Heart right ventricle (tissue), 16 donors: Measurements from ENCODE around the gene PHF19. TPM values are rescaled to one million over a fixed set of nuclear protein-coding genes. Genes with fewer than 3 reads are reported as not detected.
A peak's percentile ranks its signal among the peaks of the same experiment; 100 is the strongest.

ENCODE experiments used
- ATAC-seq, 8 donors: fragments of 200-7000 bp; cut with Tn5 transposase; one replicate each; pipeline ENCODE4 v1.9.1; 2020; ENCODE audit warnings: mild to moderate bottlenecking in 8 of 8, moderate library complexity in 8 of 8, moderate number of reproducible peaks in 1 of 8
- DNase-seq, 2 donors: peaks; one replicate each; pipeline ENCODE4 v3.0.0-alpha.2; 2020
- H3K27ac ChIP-seq, 10 donors: fragments of 200-600 bp; sonication (generic) in 2 of 10; one replicate each; pipeline versions ENCODE4 v1.5.0 to v1.8.0; 2020 to 2022; ENCODE audit warnings: mild to moderate bottlenecking in 3 of 10
- H3K27me3 ChIP-seq, 7 donors: fragments of 200-600 bp; one replicate each; pipeline ENCODE4 v1.8.0; 2021 to 2022; ENCODE audit warnings: mild to moderate bottlenecking in 2 of 7
- H3K36me3 ChIP-seq, 9 donors: fragments of 200-600 bp; sonication (generic) in 1 of 9; one replicate each; pipeline versions ENCODE4 v1.5.0 to v1.8.0; 2020 to 2022; ENCODE audit warnings: mild to moderate bottlenecking in 2 of 9
- H3K4me1 ChIP-seq, 9 donors: fragments of 200-600 bp; sonication (generic) in 1 of 9; one replicate each; pipeline versions ENCODE4 v1.5.0 to v1.8.0; 2020 to 2022; ENCODE audit warnings: mild to moderate bottlenecking in 4 of 9
- H3K4me3 ChIP-seq, 10 donors: fragments of 200-600 bp; sonication (generic) in 2 of 10; one replicate each; pipeline versions ENCODE4 v1.5.0 to v1.8.0; 2020 to 2022; ENCODE audit warnings: mild to moderate bottlenecking in 7 of 10, moderate library complexity in 2 of 10
- H3K9me3 ChIP-seq, 11 donors: fragments of 200-600 bp in 10 of 11; sonication (generic) in 2 of 11; one replicate each; pipeline versions ENCODE4 v1.5.0 to v1.8.0; 2013 to 2022; ENCODE audit warnings: mild to moderate bottlenecking in 2 of 11, control low read depth in 1 of 11, moderate library complexity in 1 of 11
- WGBS, 2 donors: extraction: QIAGEN DNeasy Blood & Tissue Kit; methylation state at CpG; one replicate each; pipeline ENCODE4 v1.1.7; 2013; ENCODE audit warnings: inconsistent platforms in 1 of 2; 5-methylcytosine and 5-hydroxymethylcytosine counted together
- intact Hi-C, 10 donors: fragments of 100-400 bp; cut with DNase I; formaldehyde crosslinking; loops; one replicate each; pipeline versions ENCODE4 v1.11.1 to v1.14.2; 2022
- polyA plus RNA-seq, 2 donors: library from polyadenylated mRNA; stranded (reverse); fragments of 200-250 nt; gene quantifications; one replicate each; pipeline ENCODE4 v1.2.3, GENCODE V29; 2013
- total RNA-seq, 10 donors: library from RNA; stranded (reverse); fragmentation: NEBNext Ultra II Directional in 3 of 10; extraction: Animal tissue kit (Norgen Biotek cat#: 25700) in 3 of 10; gene quantifications; one replicate each; pipeline versions ENCODE4 v1.2.1 to v1.2.4, GENCODE V29; 2021 to 2023
- TF ChIP-seq, protein P1 (sequence below), 9 donors: fragments of 200-600 bp; sonication (generic) in 2 of 9; IDR thresholded peaks; one replicate each; pipeline versions ENCODE4 v1.5.0 to v1.8.0; 2021 to 2022; ENCODE audit warnings: antibody characterized with exemption in 9 of 9, mild to moderate bottlenecking in 5 of 9, moderate library complexity in 1 of 9
- donor health status: Arrhythmogenic right ventricular cardiomyopathy.
- donor health status: ischemic (EF 13 %, LVEDD 7.1; RV severe dilation, severe dysfunction).
- donor health status: healthy with polysubstance abuse.
- donor health status: DM: no; HTN: yes; CAD: no.
- donor health status: DM: no; HTN: no; CAD: no.
- donor health status: ischemic (EF 25% LVEDD 6.9; RV normal size, moderate dysfunction).
- donor health status: ischemic (EF 25% LVEDD 5.7; RV mildly dilated, moderate dysfunction).
- donor health status: healthy.
- donor health status: DM: yes; HTN: yes; CAD: no.
- donor health status: Ischemic cardiomyopathy.
- donor health status: ischemic (EF 35%, LVEDD 5.7; RV mildly dilated, moderate dysfunction).
- donor health status: nonischemic (EF 11% LVEDD 7.7; RV severe dilation, severe dysfunction).
- donor health status: DM: yes; HTN: yes; CAD: no.
- donor health status: PGD.
- donor health status: ischemic (EF 29% LVEDD 5.4; RV normal size, mild dysfunction).
- donor health status: nonischemic (EF 23%, LVEDD 6.1; RV moderate dilation, normal function).

PHF19 gene
- total and polyA plus RNA-seq, 12 donors, result 9.2 to 24.0 (median 12.8) TPM

DNA sequence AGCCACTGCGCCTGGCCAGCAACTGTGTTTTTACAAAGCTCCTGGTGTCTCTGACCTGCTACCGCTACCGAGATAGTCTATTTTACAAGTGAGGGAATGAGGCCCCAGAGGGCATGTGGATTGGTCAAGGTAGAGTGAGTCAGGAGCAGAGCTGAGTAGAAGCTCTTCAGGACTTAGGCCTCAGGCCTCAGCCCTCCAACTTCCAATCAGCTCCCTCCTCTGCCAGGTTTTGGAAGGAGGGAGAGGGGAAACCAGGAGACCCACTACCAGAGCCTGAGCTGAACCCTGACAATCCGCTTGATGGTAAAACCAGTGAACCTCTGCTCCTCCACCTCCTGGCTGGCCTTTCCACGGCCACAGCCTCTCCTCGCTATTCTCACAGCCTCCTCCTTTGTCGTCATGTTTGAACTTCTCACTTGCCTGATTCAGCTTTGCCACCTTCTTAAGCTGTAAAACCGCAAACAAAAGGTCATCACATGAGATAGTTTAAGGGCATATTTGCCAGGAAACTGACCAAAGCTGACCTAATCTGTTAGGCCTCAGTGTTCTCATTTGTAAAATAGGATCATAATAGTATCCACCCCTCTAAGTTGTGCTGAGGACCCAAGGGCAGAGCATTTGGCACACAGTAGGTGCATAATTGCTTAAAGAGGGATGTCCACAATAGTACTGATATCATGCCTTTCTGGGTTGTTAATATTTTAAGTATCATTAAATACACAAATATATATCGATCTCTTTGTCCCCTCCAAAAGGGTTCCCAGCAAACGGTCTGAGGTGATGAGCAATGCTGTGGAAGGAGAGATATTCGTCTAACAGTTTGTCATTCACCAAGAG, 47.9 kb upstream of the PHF19 start:
- ATAC-seq (no peak), DNase-seq (no peak)
- Histone ChIP-seq H3K4me3 (peak overlapping the region in 1 of 10 donors; percentile 51), H3K27ac (peak overlapping the region in 2 of 10 donors; percentile 13 to 95), H3K36me3 (peaks cover 0 to 11% (median 0%) of the 10 kb centered on the region in 9 donors), H3K27me3 (no peaks in the 10 kb centered on the region), H3K9me3 (no peaks in the 10 kb centered on the region), H3K4me1 (peaks cover 3 to 72% (median 26%) of the 10 kb centered on the region in 9 donors)
- 91 to 92% methylated on average over 11 of the region's 11 CpGs for WGBS, 2 donors
- intact Hi-C loops, result loop anchor here in 1 of 10 donors (5.0 kb wide), 1 partner anchor 48 kb away; the partner anchor contains the start of gene PHF19
- TF ChIP-seq, protein P1, sequence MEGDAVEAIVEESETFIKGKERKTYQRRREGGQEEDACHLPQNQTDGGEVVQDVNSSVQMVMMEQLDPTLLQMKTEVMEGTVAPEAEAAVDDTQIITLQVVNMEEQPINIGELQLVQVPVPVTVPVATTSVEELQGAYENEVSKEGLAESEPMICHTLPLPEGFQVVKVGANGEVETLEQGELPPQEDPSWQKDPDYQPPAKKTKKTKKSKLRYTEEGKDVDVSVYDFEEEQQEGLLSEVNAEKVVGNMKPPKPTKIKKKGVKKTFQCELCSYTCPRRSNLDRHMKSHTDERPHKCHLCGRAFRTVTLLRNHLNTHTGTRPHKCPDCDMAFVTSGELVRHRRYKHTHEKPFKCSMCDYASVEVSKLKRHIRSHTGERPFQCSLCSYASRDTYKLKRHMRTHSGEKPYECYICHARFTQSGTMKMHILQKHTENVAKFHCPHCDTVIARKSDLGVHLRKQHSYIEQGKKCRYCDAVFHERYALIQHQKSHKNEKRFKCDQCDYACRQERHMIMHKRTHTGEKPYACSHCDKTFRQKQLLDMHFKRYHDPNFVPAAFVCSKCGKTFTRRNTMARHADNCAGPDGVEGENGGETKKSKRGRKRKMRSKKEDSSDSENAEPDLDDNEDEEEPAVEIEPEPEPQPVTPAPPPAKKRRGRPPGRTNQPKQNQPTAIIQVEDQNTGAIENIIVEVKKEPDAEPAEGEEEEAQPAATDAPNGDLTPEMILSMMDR (IDR thresholded peaks at IDR 0.05), result no peak

GRCh38 chr9:120923620-120924328, 46.8 kb upstream of the PHF19 start:
- H3K27me3 ChIP-seq, result no peaks in the 10 kb centered on the region
- peak overlapping the region in 1 of 10 donors; percentile 51 for H3K4me3 ChIP-seq
- TF ChIP-seq, protein P1 (IDR thresholded peaks at IDR 0.05), result no peak
- intact Hi-C loops, result no loop called here
- peak overlapping the region in 1 of 10 donors; percentile 95 for H3K27ac ChIP-seq
- ATAC-seq (no peak), DNase-seq (no peak)
- no peaks in the 10 kb centered on the region for H3K9me3 ChIP-seq
- H3K4me1 ChIP-seq, result peaks cover 8 to 73% (median 30%) of the 10 kb centered on the region in 9 donors
- 94 to 96% methylated on average over 11 of the region's 11 CpGs for WGBS, 2 donors
- H3K36me3 ChIP-seq, result peaks cover 0 to 13% (median 0%) of the 10 kb centered on the region in 9 donors

DNA sequence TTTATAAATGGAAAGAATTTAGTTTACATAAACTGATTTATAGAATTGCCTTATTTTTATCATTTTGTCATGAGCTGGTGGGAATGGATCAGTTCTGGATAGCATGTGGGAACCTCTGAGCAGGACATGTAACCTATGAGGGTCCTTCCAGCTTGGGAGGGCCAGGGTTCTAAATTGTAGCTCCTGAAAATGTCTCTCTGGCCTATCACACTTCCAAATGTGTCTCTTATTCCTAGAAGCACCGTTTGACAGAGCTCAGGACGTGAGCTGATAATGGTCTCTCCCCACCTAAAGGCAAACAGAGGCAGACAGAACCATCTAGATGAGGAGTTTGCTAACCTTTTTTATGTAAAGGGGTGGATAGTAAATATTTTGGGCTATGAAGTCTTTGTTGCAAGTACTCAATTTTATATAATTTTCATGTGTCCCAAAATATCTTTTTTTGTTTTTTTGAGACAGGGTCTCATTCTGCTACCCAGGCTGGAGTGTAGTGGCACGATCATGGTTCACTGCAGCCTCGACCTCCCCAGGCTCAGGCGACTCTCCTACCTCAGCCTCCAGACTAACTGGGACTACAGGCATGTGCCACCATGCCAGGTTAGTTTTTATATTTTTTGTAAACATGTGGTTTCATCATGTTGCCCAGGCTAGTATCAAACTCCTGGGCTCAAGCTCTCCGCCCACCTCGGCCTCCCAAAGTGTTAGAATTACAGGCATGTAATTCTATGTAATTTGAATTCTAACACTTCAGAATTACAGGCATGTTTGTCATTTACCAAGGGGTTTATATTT, 45.6 kb upstream of the PHF19 start:
- intact Hi-C loops, result no loop called here
- 78 to 81% methylated on average over 7 of the region's 7 CpGs for WGBS, 2 donors
- Histone ChIP-seq H3K36me3 (peaks cover 0 to 23% (median 0%) of the 10 kb centered on the region in 9 donors), H3K9me3 (peaks cover 0 to 2% (median 0%) of the 10 kb centered on the region in 11 donors), H3K4me3 (peak overlapping the region in 1 of 10 donors; percentile 51), H3K27ac (peak overlapping the region in 6 of 10 donors; percentile 1 to 95 (median 77)), H3K27me3 (no peaks in the 10 kb centered on the region), H3K4me1 (peaks cover 9 to 69% (median 29%) of the 10 kb centered on the region in 9 donors)
- no peak for ATAC-seq
- no peak for DNase-seq
- TF ChIP-seq, protein P1 (IDR thresholded peaks at IDR 0.05), result no peak
